Regular cardiac myocyte (primary cell): Measurements from ENCODE around the gene CDK4. TPM values are rescaled to one million over a fixed set of nuclear protein-coding genes. Genes with fewer than 3 reads are reported as not detected.

Experiments
- total RNA-seq: library from RNA; depleted of rRNA; stranded (reverse); fragments of >200 nt; gene quantifications from 2 replicates; pipeline ENCODE4 v1.2.3, GENCODE V29; 2014

CDK4 gene
- 146 and 166 TPM in 2 replicates for total RNA-seq

GRCh38 chr12:57751788-57752667 lies at the start of gene CDK4:
CDK4 (minus strand) TSS chr12:57752310; CDS start chr12:57751717, 593 bp downstream.

GRCh38 chr12:57782608-57783465 lies 30.7 kb upstream of the CDK4 start, which contains the start of gene TSFM:
TSFM (plus strand) TSS chr12:57782787; CDS start chr12:57782802, 15 bp downstream.

GRCh38 chr12:57772429-57773322 lies 20.6 kb upstream of the CDK4 start, which contains the start of gene EEF1AKMT3:
EEF1AKMT3 (plus strand) TSS chr12:57772614; CDS start chr12:57772725, 111 bp downstream.

GRCh38 chr12:57771873-57772428 lies 19.8 kb upstream of the CDK4 start, which contains the start of gene METTL1:
METTL1 (minus strand) TSS chr12:57772105; CDS start chr12:57772083, 22 bp downstream.

GRCh38 chr12:57766464-57767304 lies 14.6 kb upstream of the CDK4 start, which contains the start of gene CYP27B1:
CYP27B1 (minus strand) TSS chr12:57767078; CDS start chr12:57767041, 37 bp downstream.

GRCh38 chr12:57754411-57755193 lies 2.5 kb upstream of the CDK4 start, which contains the start of gene MARCHF9:
MARCHF9 (plus strand) TSS chr12:57755103; CDS start chr12:57755529, 426 bp downstream.

GRCh38 chr12:57744777-57745484 lies 7.2 kb downstream of the CDK4 start, which contains the start of gene TSPAN31:
TSPAN31 (plus strand) TSS chr12:57745039; CDS start chr12:57745155, 116 bp downstream.

GRCh38 chr12:57738661-57739237 lies 13.4 kb downstream of the CDK4 start, which contains the start of gene AGAP2:
AGAP2 (minus strand) TSS chr12:57738742; CDS start chr12:57738246, 496 bp downstream.

Other genes starting within 250 kb of the CDK4 start
- gene DDIT3, start 231.8 kb downstream of the CDK4 start, total RNA-seq: 17.6 and 85.4 TPM in 2 replicates
- 2.9 and 3.9 TPM in 2 replicates for gene MBD6, start 229.5 kb downstream of the CDK4 start, total RNA-seq
- 79.5 and 89.1 TPM in 2 replicates for gene DCTN2, start 205.1 kb downstream of the CDK4 start, total RNA-seq
- 0.19 and 0.28 TPM in 2 replicates for gene KIF5A, start 202.3 kb downstream of the CDK4 start, total RNA-seq
- 18.2 and 19.2 TPM in 2 replicates for gene PIP4K2C, start 161.1 kb downstream of the CDK4 start, total RNA-seq
- 5.4 and 14.7 TPM in 2 replicates for gene DTX3, start 147.5 kb downstream of the CDK4 start, total RNA-seq
- 12.5 and 27.1 TPM in 2 replicates for gene ARHGEF25, start 140.9 kb downstream of the CDK4 start, total RNA-seq
- gene B4GALNT1, start 119.1 kb downstream of the CDK4 start, total RNA-seq: 1.9 and 2.8 TPM in 2 replicates
- 133 and 376 TPM in 2 replicates for gene OS9, start 58.2 kb downstream of the CDK4 start, total RNA-seq
- gene AGAP2, start 13.6 kb downstream of the CDK4 start, total RNA-seq: 0.19 and 0.28 TPM in 2 replicates
- 86.3 and 103 TPM in 2 replicates for gene TSPAN31, start 7.3 kb downstream of the CDK4 start, total RNA-seq
- 0.77 and 3.1 TPM in 2 replicates for gene MARCHF9, start 2.8 kb upstream of the CDK4 start, total RNA-seq
- gene CYP27B1, start 14.8 kb upstream of the CDK4 start, total RNA-seq: 0.19 and 1.1 TPM in 2 replicates
- gene METTL1, start 19.8 kb upstream of the CDK4 start, total RNA-seq: 5.9 and 15.7 TPM in 2 replicates
- 3.8 and 12.1 TPM in 2 replicates for gene EEF1AKMT3, start 20.3 kb upstream of the CDK4 start, total RNA-seq
- gene TSFM, start 30.5 kb upstream of the CDK4 start, total RNA-seq: 16.1 and 22.6 TPM in 2 replicates
- gene AVIL, start 66.4 kb upstream of the CDK4 start, total RNA-seq: 1.7 and 3.1 TPM in 2 replicates
- 38.9 and 51.4 TPM in 2 replicates for gene CTDSP2, start 94.4 kb upstream of the CDK4 start, total RNA-seq
- gene ATP23, start 189.3 kb upstream of the CDK4 start, total RNA-seq: 12.8 and 18.0 TPM in 2 replicates